HCT116 (cell line): ENCODE data around the gene KIAA1549. TPM values are rescaled to one million over a fixed set of nuclear protein-coding genes. Genes with fewer than 3 reads are reported as not detected.
"Not testable (repeated sequence)": the region's sequence is repeated elsewhere in the genome, so short reads cannot be mapped to it uniquely, and the experiment has no call there.

Experiments used
- ATAC-seq: fragments of 200-7000 bp; cut with Tn5 transposase; 2 replicates; pipeline ENCODE4 v1.9.1; 2020; ENCODE audit warnings: mild to moderate bottlenecking, moderate library complexity
- BruUV-seq: library from RNA; stranded (reverse); fragments of 400-500 nt; replicated peaks from 2 replicates; lab custom pipeline; 2021; lab: Mats Ljungman, UMichigan
- CTCF ChIA-PET: fragments of 300-600 bp; sonication (Branson Sonifier 250); formaldehyde crosslinking; loops from one replicate; lab custom pipeline; 2021; ENCODE audit warnings: antibody characterized with exemption; lab: Charles Lee
- POLR2A ChIA-PET: fragments of 300-600, 350-600 bp; sonication (Branson Sonifier 250); formaldehyde crosslinking; loops from one replicate; lab custom pipeline; 2021; ENCODE audit warnings: antibody characterized with exemption; lab: Charles Lee
- RAD21 ChIA-PET, 2 experiments: fragments of 300-600 bp; sonication (Branson Sonifier 250); formaldehyde crosslinking; loops; one replicate each; lab custom pipeline; 2023; ENCODE audit warnings: low total read pairs in 2 of 2; ENCODE audit not compliant: uncharacterized antibody in 2 of 2, unreplicated experiment in 2 of 2, low non-redundant PET in 1 of 2; lab: Charles Lee
- DNase-seq: peaks from one replicate; pipeline ENCODE4 v3.0.0-alpha.2; 2010; ENCODE audit warnings: low read depth, low spot score
- H2AFZ ChIP-seq: fragments of 200-600 bp; shearing (Covaris generic), sonication (generic); 2 replicates; pipeline ENCODE4 v1.6.1; 2017; ENCODE audit warnings: low read depth, mixed run types, mixed read lengths, antibody characterized with exemption, low read length; ENCODE audit not compliant: poor library complexity, severe bottlenecking
- H3K27ac ChIP-seq: 2 replicates; pipeline ENCODE4 v1.5.1; 2012; ENCODE audit warnings: low read depth, low read length
- H3K27me3 ChIP-seq: fragments of 200-600 bp; sonication (generic); 2 replicates; pipeline ENCODE4 v1.6.1; 2016; ENCODE audit warnings: mixed run types, low read length, mixed read lengths; ENCODE audit not compliant: insufficient read depth
- H3K36me3 ChIP-seq, 2 experiments: fragments of 200-500 bp in 1 of 2; fragments of 200-600 bp in 1 of 2; sonication (Bioruptor generic) in 1 of 2; sonication (generic) in 1 of 2; 2 replicates each; pipeline versions ENCODE4 v1.5.1 to v1.6.1; 2014 to 2016; ENCODE audit warnings: low read length in 2 of 2, inconsistent platforms in 1 of 2, mixed read lengths in 1 of 2, mixed run types in 1 of 2; ENCODE audit not compliant: insufficient read depth in 2 of 2, control insufficient read depth in 1 of 2
- H3K4me1 ChIP-seq, 2 experiments: fragments of 200-600 bp in 1 of 2; sonication (generic) in 1 of 2; 2 replicates each; pipeline versions ENCODE4 v1.5.1 to v1.6.1; 2012 to 2017; ENCODE audit warnings: low read length in 2 of 2, inconsistent platforms in 1 of 2, mild to moderate bottlenecking in 1 of 2, mixed read lengths in 1 of 2, mixed run types in 1 of 2, moderate library complexity in 1 of 2; ENCODE audit not compliant: insufficient read depth in 2 of 2, control insufficient read depth in 1 of 2
- H3K4me2 ChIP-seq: fragments of 200-600 bp; sonication (generic); 2 replicates; pipeline ENCODE4 v1.6.1; 2017; ENCODE audit warnings: mixed run types, low read length, mixed read lengths
- H3K4me3 ChIP-seq, 2 experiments: fragments of 200-600 bp in 1 of 2; sonication (generic) in 1 of 2; replicated peaks in 1 of 2; 2 replicates each; pipeline ENCODE4 v1.5.1; 2011 to 2016; ENCODE audit warnings: low read length in 2 of 2, control low read depth in 1 of 2, low read depth in 1 of 2, mild to moderate bottlenecking in 1 of 2, mixed read lengths in 1 of 2, mixed run types in 1 of 2
- H3K79me2 ChIP-seq: fragments of 200-600 bp; sonication (generic); 2 replicates; pipeline ENCODE4 v1.6.1; 2017; ENCODE audit warnings: mild to moderate bottlenecking, mixed run types, low read length, moderate library complexity, mixed read lengths; ENCODE audit not compliant: insufficient read depth
- H3K9ac ChIP-seq: fragments of 200-600 bp; sonication (generic); 2 replicates; pipeline ENCODE4 v1.6.1; 2016; ENCODE audit warnings: low read length, mixed read lengths
- H3K9me2 ChIP-seq: fragments of 200-600 bp; sonication (generic), shearing (Covaris generic); 2 replicates; pipeline ENCODE4 v1.6.1; 2017; ENCODE audit warnings: mixed run types, mild to moderate bottlenecking, moderate library complexity; ENCODE audit not compliant: insufficient read depth
- H3K9me3 ChIP-seq, 2 experiments: fragments of 200-500 bp in 1 of 2; fragments of 200-600 bp in 1 of 2; sonication (Bioruptor generic) in 1 of 2; sonication (generic) in 1 of 2; 2 replicates each; pipeline ENCODE4 v1.6.1; 2014 to 2017; ENCODE audit warnings: low read length in 2 of 2, mixed read lengths in 2 of 2, inconsistent platforms in 1 of 2, low read depth in 1 of 2, mild to moderate bottlenecking in 1 of 2, mixed run types in 1 of 2, moderate library complexity in 1 of 2; ENCODE audit not compliant: control insufficient read depth in 1 of 2, insufficient read depth in 1 of 2
- H4K20me1 ChIP-seq: fragments of 200-600 bp; sonication (generic), shearing (Covaris generic); 2 replicates; pipeline ENCODE4 v1.6.1; 2017; ENCODE audit warnings: mixed run types, mild to moderate bottlenecking, moderate library complexity; ENCODE audit not compliant: insufficient read depth
- CBX3 ChIP-seq: IDR thresholded peaks from 2 replicates; pipeline ENCODE4 v1.6.1; 2012; ENCODE audit warnings: low read depth
- CTCF ChIP-seq, 3 experiments: fragments of 200-600 bp in 1 of 3; sonication (generic) in 1 of 3; IDR thresholded peaks in 2 of 3; conservative IDR thresholded peaks in 1 of 3; 2 replicates each; pipeline ENCODE4 v1.5.1; 2012 to 2017; ENCODE audit warnings: low read depth in 2 of 3, low read length in 2 of 3, antibody characterized with exemption in 1 of 3, borderline replicate concordance in 1 of 3, control low read depth in 1 of 3, mild to moderate bottlenecking in 1 of 3, mixed read lengths in 1 of 3, mixed run types in 1 of 3, moderate library complexity in 1 of 3; ENCODE audit not compliant: insufficient read depth in 1 of 3
- EZH2 ChIP-seq: fragments of 200-600 bp; sonication (generic); IDR thresholded peaks from 2 replicates; pipeline ENCODE4 v1.6.1; 2017; ENCODE audit warnings: antibody characterized with exemption, mixed run types
- JUND ChIP-seq: IDR thresholded peaks from 2 replicates; pipeline ENCODE4 v1.6.1; 2012
- POLR2A ChIP-seq: IDR thresholded peaks from 2 replicates; pipeline ENCODE4 v1.7.0; 2011; ENCODE audit warnings: borderline replicate concordance; ENCODE audit not compliant: insufficient read depth, insufficient read length; ENCODE audit errors: extremely low read depth
- POLR2AphosphoS5 ChIP-seq: IDR thresholded peaks from 2 replicates; pipeline ENCODE4 v1.6.1; 2011; ENCODE audit warnings: mild to moderate bottlenecking, low read depth, low read length, moderate library complexity
- YY1 ChIP-seq: IDR thresholded peaks from 2 replicates; pipeline ENCODE4 v1.6.1; 2011; ENCODE audit warnings: low read length, low read depth, moderate library complexity, mild to moderate bottlenecking; ENCODE audit not compliant: insufficient replicate concordance; ENCODE audit errors: extremely low read depth
- ZFX ChIP-seq: fragments of 450-650 bp; IDR thresholded peaks from 2 replicates; pipeline ENCODE4 v1.6.1; 2017
- intact Hi-C: fragments of 100-400 bp; cut with micrococcal nuclease; formaldehyde crosslinking; loops from 2 replicates; pipeline ENCODE4 v1.10.0; 2022
- total RNA-seq: library from RNA; stranded (reverse); gene quantifications from one replicate; pipeline ENCODE4 v1.2.1, GENCODE V29; 2021; ENCODE audit not compliant: unreplicated experiment

The KIAA1549 gene
- total RNA-seq, 1 experiment from 2014 or later, result 3.9 TPM

- Histone ChIP-seq H3K27ac (no peak overlapping the region), H3K36me3 (no peaks in the 10 kb centered on the region), H3K27me3 (no peaks in the 10 kb centered on the region), H3K9ac (no peak overlapping the region), H2AFZ (no peak overlapping the region), H3K4me1 (peaks cover 7 to 41% of the 10 kb centered on the region in 2 experiments; a peak in 3 of 4 replicates), H3K9me2 (no peaks in the 10 kb centered on the region), H4K20me1 (no peaks in the 10 kb centered on the region), H3K4me2 (peak overlapping the region; percentile 87), H3K9me3 (no peaks in the 10 kb centered on the region), H3K79me2 (peaks cover 14% of the 10 kb centered on the region), H3K4me3 (no peak overlapping the region)
- ATAC-seq (no peak), DNase-seq (peak; percentile 10)
- RAD21 ChIA-PET, result no interaction called here
- CTCF ChIA-PET, result no interaction called here
- POLR2A ChIA-PET, result interaction anchor here (1.2 kb wide), 1 partner anchor 93 kb away, joined by 3 read pairs; no protein-coding TSS in a partner anchor
- no TSS peak for BruUV-seq
- intact Hi-C loops, result no loop called here
- TF ChIP-seq POLR2A, result no peak
- TF ChIP-seq CTCF (IDR thresholded peaks at IDR 0.05 in 2 of 3, conservative IDR thresholded peaks at IDR 0.05 in 1 of 3; ENCODE audit: borderline replicate concordance in 1 of 3, insufficient read depth in 1 of 3, low read depth in 2 of 3, low read length in 2 of 3), result peak in 1 of 3 experiments; percentile 25; a peak in 2 of 6 replicates
Measured at GRCh38 chr7:138979226-138979979, 1.8 kb downstream of the KIAA1549 start.

GRCh38 chr7:138978541-138979184 is 2.5 kb downstream of the KIAA1549 start:
- no peak for DNase-seq
- Histone ChIP-seq H3K27ac (no peak overlapping the region), H3K9ac (no peak overlapping the region), H3K36me3 (no peaks in the 10 kb centered on the region), H3K79me2 (peaks cover 14% of the 10 kb centered on the region), H3K9me3 (no peaks in the 10 kb centered on the region), H3K4me3 (no peak overlapping the region), H3K4me2 (peak overlapping the region; percentile 24), H3K27me3 (no peaks in the 10 kb centered on the region), H3K4me1 (peaks cover 7 to 41% of the 10 kb centered on the region in 2 experiments; a peak in 3 of 4 replicates), H3K9me2 (no peaks in the 10 kb centered on the region), H2AFZ (no peak overlapping the region), H4K20me1 (no peaks in the 10 kb centered on the region)
- no peak for ATAC-seq
- ChIA-PET RAD21 (no interaction called here), CTCF (no interaction called here), POLR2A (no interaction called here)
- TF ChIP-seq CBX3 (no peak), YY1 (no peak), POLR2AphosphoS5 (no peak), JUND (no peak), ZFX (no peak), EZH2 (no peak)
- BruUV-seq, result no TSS peak
- intact Hi-C loops, result no loop called here

GRCh38 chr7:138976161-138976560 is 5.0 kb downstream of the KIAA1549 start:
- POLR2A ChIA-PET, H3K36me3 ChIP-seq, H3K27ac ChIP-seq, RAD21 ChIA-PET, H2AFZ ChIP-seq, H3K9me3 ChIP-seq, H4K20me1 ChIP-seq, H3K4me2 ChIP-seq, H3K27me3 ChIP-seq, BruUV-seq, H3K9me2 ChIP-seq, DNase-seq, ATAC-seq, CTCF ChIA-PET, intact Hi-C loops, H3K4me3 ChIP-seq, H3K9ac ChIP-seq: not testable (repeated sequence)
- H3K79me2 ChIP-seq, result peaks cover 18% of the 10 kb centered on the region
- peaks cover 7 to 32% of the 10 kb centered on the region in 2 experiments; a peak in 3 of 4 replicates for H3K4me1 ChIP-seq
